ENCODE data around the gene UBASH3B.

The UBASH3B gene

GRCh38 chr11:122695076-122695615 lies 39.6 kb downstream of the UBASH3B start:
- ChIA-PET POLR2A (no interaction called here), CTCF (no interaction called here)
- no peak for TF ChIP-seq FOXM1 (IDR thresholded peaks at IDR 0.05; ENCODE audit: borderline replicate concordance)
- TF ChIP-seq SUZ12 (IDR thresholded peaks at IDR 0.05): no peak
- no peak for TF ChIP-seq FOXK2 (IDR thresholded peaks at IDR 0.05)
- no peak for TF ChIP-seq ARNT (IDR thresholded peaks at IDR 0.05)
- no peak for TF ChIP-seq TARDBP (IDR thresholded peaks at IDR 0.05)
- TF ChIP-seq SP1 (IDR thresholded peaks at IDR 0.05): no peak
- no peak for TF ChIP-seq ELF4 (IDR thresholded peaks at IDR 0.05)
- no peak for TF ChIP-seq ZNF384 (IDR thresholded peaks at IDR 0.05)
- no peak for TF ChIP-seq BHLHE40 (IDR thresholded peaks at IDR 0.05; ENCODE audit: borderline replicate concordance)
- no peak for TF ChIP-seq FOXA1 (IDR thresholded peaks at IDR 0.05)
- no peak for TF ChIP-seq CTBP1 (IDR thresholded peaks at IDR 0.05; ENCODE audit: borderline replicate concordance)
- no peak for DNase-seq (ENCODE audit: extremely low spot score)

GRCh38 chr11:122696662-122697061 lies 41.1 kb downstream of the UBASH3B start:
- POLR2A ChIA-PET: no interaction called here
- no peak for TF ChIP-seq SUZ12 (IDR thresholded peaks at IDR 0.05)
- no peak for TF ChIP-seq ELF4 (IDR thresholded peaks at IDR 0.05)
- TF ChIP-seq FOXK2 (IDR thresholded peaks at IDR 0.05): no peak
- no peak for TF ChIP-seq PKNOX1 (IDR thresholded peaks at IDR 0.05)
- no peak for TF ChIP-seq HDGF (IDR thresholded peaks at IDR 0.05; ENCODE audit: borderline replicate concordance)
- TF ChIP-seq FOXM1 (IDR thresholded peaks at IDR 0.05; ENCODE audit: borderline replicate concordance): no peak
- TF ChIP-seq BHLHE40 (IDR thresholded peaks at IDR 0.05; ENCODE audit: borderline replicate concordance): no peak
- TF ChIP-seq TARDBP (IDR thresholded peaks at IDR 0.05): no peak
- no peak for TF ChIP-seq ZNF384 (IDR thresholded peaks at IDR 0.05)
- TF ChIP-seq FOXA1 (IDR thresholded peaks at IDR 0.05): no peak
- TF ChIP-seq SP1 (IDR thresholded peaks at IDR 0.05): no peak
- no peak for TF ChIP-seq L3MBTL2 (conservative IDR thresholded peaks at IDR 0.05)
- no peak for TF ChIP-seq ARNT (IDR thresholded peaks at IDR 0.05)
- TF ChIP-seq CTBP1 (IDR thresholded peaks at IDR 0.05; ENCODE audit: borderline replicate concordance): no peak
- no peak for TF ChIP-seq NFRKB (IDR thresholded peaks at IDR 0.05)
- CTCF ChIA-PET: no interaction called here
- no peak for DNase-seq (ENCODE audit: extremely low spot score)

GRCh38 chr11:122697636-122698167 lies 42.2 kb downstream of the UBASH3B start:
- DNase-seq (ENCODE audit: extremely low spot score): no peak
- POLR2A ChIA-PET: no interaction called here
- TF ChIP-seq TARDBP (IDR thresholded peaks at IDR 0.05) (no peak), LEF1 (IDR thresholded peaks at IDR 0.05; ENCODE audit: borderline replicate concordance) (no peak), ZNF384 (IDR thresholded peaks at IDR 0.05) (no peak), L3MBTL2 (conservative IDR thresholded peaks at IDR 0.05) (no peak), CTBP1 (IDR thresholded peaks at IDR 0.05; ENCODE audit: borderline replicate concordance) (no peak), SP1 (IDR thresholded peaks at IDR 0.05) (no peak), NFRKB (IDR thresholded peaks at IDR 0.05) (no peak), FOXM1 (IDR thresholded peaks at IDR 0.05; ENCODE audit: borderline replicate concordance) (no peak), ELF4 (IDR thresholded peaks at IDR 0.05) (no peak)
- CTCF ChIA-PET: interaction anchor here (0.6 kb wide), 1 partner anchor 82 kb away, joined by 3 read pairs; no protein-coding TSS in a partner anchor

- TF ChIP-seq ARNT (IDR thresholded peaks at IDR 0.05) (no peak), ZNF384 (IDR thresholded peaks at IDR 0.05) (no peak), CTBP1 (IDR thresholded peaks at IDR 0.05; ENCODE audit: borderline replicate concordance) (no peak), SP1 (IDR thresholded peaks at IDR 0.05) (no peak), BHLHE40 (IDR thresholded peaks at IDR 0.05; ENCODE audit: borderline replicate concordance) (no peak), L3MBTL2 (conservative IDR thresholded peaks at IDR 0.05) (no peak), NFRKB (IDR thresholded peaks at IDR 0.05) (no peak), TARDBP (IDR thresholded peaks at IDR 0.05) (no peak)
- ChIA-PET CTCF (no interaction called here), POLR2A (no interaction called here)
- DNase-seq (ENCODE audit: extremely low spot score): no peak
Measured at GRCh38 chr11:122698392-122698791, 42.9 kb downstream of the UBASH3B start.

- DNase-seq (ENCODE audit: extremely low spot score): no peak
- no peak for TF ChIP-seq PKNOX1 (IDR thresholded peaks at IDR 0.05)
- no peak for TF ChIP-seq SP1 (IDR thresholded peaks at IDR 0.05)
- no peak for TF ChIP-seq LEF1 (IDR thresholded peaks at IDR 0.05; ENCODE audit: borderline replicate concordance)
- no peak for TF ChIP-seq ELF4 (IDR thresholded peaks at IDR 0.05)
- no peak for TF ChIP-seq SUZ12 (IDR thresholded peaks at IDR 0.05)
- no peak for TF ChIP-seq HDGF (IDR thresholded peaks at IDR 0.05; ENCODE audit: borderline replicate concordance)
- TF ChIP-seq TARDBP (IDR thresholded peaks at IDR 0.05): no peak
- no peak for TF ChIP-seq ZNF384 (IDR thresholded peaks at IDR 0.05)
- TF ChIP-seq FOXK2 (IDR thresholded peaks at IDR 0.05): no peak
- no peak for TF ChIP-seq FOXM1 (IDR thresholded peaks at IDR 0.05; ENCODE audit: borderline replicate concordance)
- no peak for TF ChIP-seq L3MBTL2 (conservative IDR thresholded peaks at IDR 0.05)
- no peak for TF ChIP-seq FOXA1 (IDR thresholded peaks at IDR 0.05)
- TF ChIP-seq NFRKB (IDR thresholded peaks at IDR 0.05): no peak
- TF ChIP-seq CTBP1 (IDR thresholded peaks at IDR 0.05; ENCODE audit: borderline replicate concordance): no peak
- TF ChIP-seq ARNT (IDR thresholded peaks at IDR 0.05): no peak
- TF ChIP-seq BHLHE40 (IDR thresholded peaks at IDR 0.05; ENCODE audit: borderline replicate concordance): no peak
- POLR2A ChIA-PET: no interaction called here
- CTCF ChIA-PET: no interaction called here
Measured at GRCh38 chr11:122700666-122701065, 45.1 kb downstream of the UBASH3B start.

- ChIA-PET POLR2A (no interaction called here), CTCF (no interaction called here)
- DNase-seq (ENCODE audit: extremely low spot score): no peak
- TF ChIP-seq ARNT (IDR thresholded peaks at IDR 0.05) (no peak), FOXK2 (IDR thresholded peaks at IDR 0.05) (no peak), SUZ12 (IDR thresholded peaks at IDR 0.05) (no peak), FOXA1 (IDR thresholded peaks at IDR 0.05) (no peak), SP1 (IDR thresholded peaks at IDR 0.05) (no peak), TARDBP (IDR thresholded peaks at IDR 0.05) (no peak), BHLHE40 (IDR thresholded peaks at IDR 0.05; ENCODE audit: borderline replicate concordance) (no peak), CTBP1 (IDR thresholded peaks at IDR 0.05; ENCODE audit: borderline replicate concordance) (no peak), NFRKB (IDR thresholded peaks at IDR 0.05) (no peak), ZNF384 (IDR thresholded peaks at IDR 0.05) (no peak), FOXM1 (IDR thresholded peaks at IDR 0.05; ENCODE audit: borderline replicate concordance) (no peak), PKNOX1 (IDR thresholded peaks at IDR 0.05) (no peak), ELF4 (IDR thresholded peaks at IDR 0.05) (no peak), L3MBTL2 (conservative IDR thresholded peaks at IDR 0.05) (no peak)
Measured at GRCh38 chr11:122701143-122701542, 45.6 kb downstream of the UBASH3B start.

Measured in HEK293T (cell line).